ENCODE results near the gene MKLN1. TPM values are rescaled to one million over a fixed set of nuclear protein-coding genes. Genes with fewer than 3 reads are reported as not detected.

Gene MKLN1
- total and polyA plus RNA-seq, 2 donors: 14.4 to 28.9 TPM

DNA sequence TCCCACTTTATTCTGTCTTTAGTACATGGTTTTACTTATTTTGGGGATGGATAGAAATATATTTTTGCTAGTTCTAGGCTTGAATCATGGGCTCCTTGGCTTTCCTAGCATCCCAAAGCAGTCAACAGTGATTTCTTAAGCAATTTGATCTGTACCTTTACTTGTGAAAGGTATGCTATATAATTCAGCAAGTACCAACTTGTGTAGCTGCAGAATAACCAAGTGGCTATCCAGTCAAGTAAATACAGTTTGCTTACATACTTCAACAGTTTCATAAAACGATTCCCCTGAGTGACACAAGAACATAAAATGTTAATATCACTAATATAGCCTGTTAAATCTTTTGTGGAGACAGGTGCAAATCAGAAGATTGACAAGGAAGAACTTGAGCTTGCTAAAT, 161.5 kb downstream of the MKLN1 start:
- H3K27ac ChIP-seq (ENCODE audit: low read depth in 1 of 2, low read length in 1 of 2): no peak overlapping the region
- H3K9me3 ChIP-seq (ENCODE audit: control insufficient read depth in 2 of 2, insufficient read depth in 1 of 2, low read length in 1 of 2): no peaks in the 10 kb centered on the region
- peaks cover 5 to 14% of the 10 kb centered on the region in 2 donors for H3K36me3 ChIP-seq (ENCODE audit: control insufficient read depth in 2 of 2, insufficient read depth in 2 of 2, low read length in 1 of 2)
- DNase-seq (ENCODE audit: low read depth in 6 of 9, low spot score in 9 of 9): no peak
- 88% methylated on average over 1 of the region's 1 CpG for WGBS
- no peak overlapping the region for H3K4me3 ChIP-seq (ENCODE audit: low read length in 2 of 2)
- H3K4me1 ChIP-seq (ENCODE audit: control insufficient read depth in 2 of 2, insufficient read depth in 2 of 2, low read length in 2 of 2): no peaks in the 10 kb centered on the region
- no peaks in the 10 kb centered on the region for H3K27me3 ChIP-seq (ENCODE audit: control insufficient read depth in 2 of 2, insufficient read depth in 1 of 2, low read length in 1 of 2)

DNA sequence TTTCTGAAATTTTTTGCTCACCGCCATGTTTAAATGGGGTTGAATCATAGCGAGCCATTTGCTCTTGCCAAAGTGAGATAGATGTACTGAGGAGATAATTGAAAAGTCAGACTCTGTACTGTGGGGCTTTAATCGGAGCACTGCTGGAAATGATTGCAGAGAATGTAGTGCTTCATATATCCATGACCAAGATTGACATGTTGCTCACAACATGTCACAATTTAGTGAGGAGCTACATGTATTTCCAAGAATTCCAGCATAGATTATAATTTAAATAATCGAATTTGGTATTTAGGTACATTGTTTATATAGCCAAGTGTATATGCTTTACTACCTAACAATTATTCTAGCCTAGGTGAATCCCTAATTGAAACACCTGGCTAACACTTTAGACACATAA, 162.2 kb downstream of the MKLN1 start:
- H3K4me3 ChIP-seq (ENCODE audit: low read length in 2 of 2): no peak overlapping the region
- H3K27ac ChIP-seq (ENCODE audit: low read depth in 1 of 2, low read length in 1 of 2): no peak overlapping the region
- no peak for DNase-seq (ENCODE audit: low read depth in 6 of 9, low spot score in 9 of 9)
- H3K4me1 ChIP-seq (ENCODE audit: control insufficient read depth in 2 of 2, insufficient read depth in 2 of 2, low read length in 2 of 2): no peaks in the 10 kb centered on the region
- WGBS: over 99% methylated on average over 4 of the region's 4 CpGs
- H3K9me3 ChIP-seq (ENCODE audit: control insufficient read depth in 2 of 2, insufficient read depth in 1 of 2, low read length in 1 of 2): no peaks in the 10 kb centered on the region
- H3K36me3 ChIP-seq (ENCODE audit: control insufficient read depth in 2 of 2, insufficient read depth in 2 of 2, low read length in 1 of 2): peaks cover 5 to 14% of the 10 kb centered on the region in 2 donors
- no peaks in the 10 kb centered on the region for H3K27me3 ChIP-seq (ENCODE audit: control insufficient read depth in 2 of 2, insufficient read depth in 1 of 2, low read length in 1 of 2)

DNA sequence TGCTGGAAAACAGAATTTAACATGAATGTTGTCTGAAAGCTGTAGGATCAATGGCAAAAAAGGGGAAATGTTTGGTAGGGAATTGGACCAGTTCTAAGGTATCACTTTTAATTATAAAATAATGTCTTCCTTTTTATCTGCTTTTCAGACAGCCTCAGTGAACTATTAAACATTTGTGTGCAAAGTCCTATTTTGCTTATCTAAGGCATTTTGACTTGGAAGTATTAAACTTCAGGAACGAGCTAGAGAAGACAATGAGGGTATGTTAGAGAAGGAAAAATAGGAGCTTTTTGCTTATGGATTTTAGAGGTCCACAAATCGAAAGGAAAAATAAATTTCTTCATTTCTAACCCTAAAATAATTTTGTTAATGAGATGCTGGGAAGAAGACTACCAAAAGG, 165.4 kb downstream of the MKLN1 start:
- 97% methylated on average over 2 of the region's 2 CpGs for WGBS
- Histone ChIP-seq H3K4me1 (ENCODE audit: control insufficient read depth in 2 of 2, insufficient read depth in 2 of 2, low read length in 2 of 2) (no peaks in the 10 kb centered on the region), H3K9me3 (ENCODE audit: control insufficient read depth in 2 of 2, insufficient read depth in 1 of 2, low read length in 1 of 2) (no peaks in the 10 kb centered on the region), H3K4me3 (ENCODE audit: low read length in 2 of 2) (no peak overlapping the region), H3K27ac (ENCODE audit: low read depth in 1 of 2, low read length in 1 of 2) (no peak overlapping the region), H3K36me3 (ENCODE audit: control insufficient read depth in 2 of 2, insufficient read depth in 2 of 2, low read length in 1 of 2) (peaks cover 6 to 17% of the 10 kb centered on the region in 2 donors), H3K27me3 (ENCODE audit: control insufficient read depth in 2 of 2, insufficient read depth in 1 of 2, low read length in 1 of 2) (no peaks in the 10 kb centered on the region)
- DNase-seq (ENCODE audit: low read depth in 6 of 9, low spot score in 9 of 9): no peak

DNA sequence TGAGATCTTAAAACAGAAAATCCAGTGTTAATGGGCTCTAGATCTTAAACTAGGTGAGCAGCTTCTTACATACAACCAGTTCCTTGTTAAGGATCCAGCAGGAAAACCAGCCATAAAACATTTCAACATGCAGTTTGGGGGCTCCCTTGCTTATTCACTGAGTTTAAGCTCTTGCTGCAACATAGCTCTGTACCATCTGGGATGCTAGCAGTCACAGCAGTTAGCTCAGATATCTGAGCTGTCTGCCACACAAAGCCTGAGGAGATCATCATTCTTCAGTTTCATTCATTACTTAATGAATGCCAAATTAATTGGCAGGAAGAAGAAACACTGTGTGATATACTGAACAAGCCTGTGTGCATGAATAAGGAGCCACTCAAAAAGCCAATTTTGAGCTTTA, 165.9 kb downstream of the MKLN1 start:
- H3K36me3 ChIP-seq (ENCODE audit: control insufficient read depth in 2 of 2, insufficient read depth in 2 of 2, low read length in 1 of 2): peaks cover 6 to 19% of the 10 kb centered on the region in 2 donors
- DNase-seq (ENCODE audit: low read depth in 6 of 9, low spot score in 9 of 9): no peak
- no peaks in the 10 kb centered on the region for H3K9me3 ChIP-seq (ENCODE audit: control insufficient read depth in 2 of 2, insufficient read depth in 1 of 2, low read length in 1 of 2)

DNA sequence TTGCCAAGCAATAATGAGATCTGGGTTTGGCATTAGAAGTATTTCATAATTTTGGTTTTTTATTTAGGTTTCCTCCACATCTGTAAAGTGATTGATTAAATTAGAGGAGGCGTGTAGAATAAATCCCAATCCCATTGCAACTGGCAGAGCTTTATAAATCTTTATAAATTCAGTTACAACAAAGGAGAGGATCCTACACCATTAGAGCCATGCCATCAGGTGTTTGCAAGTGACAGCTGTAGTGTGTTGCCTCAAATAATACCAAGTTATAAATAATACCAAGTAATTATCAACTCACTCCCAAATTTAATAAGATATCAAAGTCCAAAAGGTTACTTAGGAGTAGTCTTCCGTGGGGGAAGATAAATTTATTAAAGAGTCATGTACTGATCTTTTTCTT, 166.5 kb downstream of the MKLN1 start:
- H3K4me3 ChIP-seq (ENCODE audit: low read length in 2 of 2): no peak overlapping the region
- DNase-seq (ENCODE audit: low read depth in 6 of 9, low spot score in 9 of 9): no peak
- no peaks in the 10 kb centered on the region for H3K4me1 ChIP-seq (ENCODE audit: control insufficient read depth in 2 of 2, insufficient read depth in 2 of 2, low read length in 2 of 2)
- WGBS: 98% methylated on average over 2 of the region's 2 CpGs
- no peaks in the 10 kb centered on the region for H3K9me3 ChIP-seq (ENCODE audit: control insufficient read depth in 2 of 2, insufficient read depth in 1 of 2, low read length in 1 of 2)
- peaks cover 6 to 20% of the 10 kb centered on the region in 2 donors for H3K36me3 ChIP-seq (ENCODE audit: control insufficient read depth in 2 of 2, insufficient read depth in 2 of 2, low read length in 1 of 2)
- no peak overlapping the region for H3K27ac ChIP-seq (ENCODE audit: low read depth in 1 of 2, low read length in 1 of 2)
- H3K27me3 ChIP-seq (ENCODE audit: control insufficient read depth in 2 of 2, insufficient read depth in 1 of 2, low read length in 1 of 2): no peaks in the 10 kb centered on the region

More for the DNA sequence above, 165.9 kb downstream of the MKLN1 start:
- Histone ChIP-seq H3K27ac (ENCODE audit: low read depth in 1 of 2, low read length in 1 of 2) (no peak overlapping the region), H3K4me3 (ENCODE audit: low read length in 2 of 2) (no peak overlapping the region), H3K4me1 (ENCODE audit: control insufficient read depth in 2 of 2, insufficient read depth in 2 of 2, low read length in 2 of 2) (no peaks in the 10 kb centered on the region), H3K27me3 (ENCODE audit: control insufficient read depth in 2 of 2, insufficient read depth in 1 of 2, low read length in 1 of 2) (no peaks in the 10 kb centered on the region)

DNA sequence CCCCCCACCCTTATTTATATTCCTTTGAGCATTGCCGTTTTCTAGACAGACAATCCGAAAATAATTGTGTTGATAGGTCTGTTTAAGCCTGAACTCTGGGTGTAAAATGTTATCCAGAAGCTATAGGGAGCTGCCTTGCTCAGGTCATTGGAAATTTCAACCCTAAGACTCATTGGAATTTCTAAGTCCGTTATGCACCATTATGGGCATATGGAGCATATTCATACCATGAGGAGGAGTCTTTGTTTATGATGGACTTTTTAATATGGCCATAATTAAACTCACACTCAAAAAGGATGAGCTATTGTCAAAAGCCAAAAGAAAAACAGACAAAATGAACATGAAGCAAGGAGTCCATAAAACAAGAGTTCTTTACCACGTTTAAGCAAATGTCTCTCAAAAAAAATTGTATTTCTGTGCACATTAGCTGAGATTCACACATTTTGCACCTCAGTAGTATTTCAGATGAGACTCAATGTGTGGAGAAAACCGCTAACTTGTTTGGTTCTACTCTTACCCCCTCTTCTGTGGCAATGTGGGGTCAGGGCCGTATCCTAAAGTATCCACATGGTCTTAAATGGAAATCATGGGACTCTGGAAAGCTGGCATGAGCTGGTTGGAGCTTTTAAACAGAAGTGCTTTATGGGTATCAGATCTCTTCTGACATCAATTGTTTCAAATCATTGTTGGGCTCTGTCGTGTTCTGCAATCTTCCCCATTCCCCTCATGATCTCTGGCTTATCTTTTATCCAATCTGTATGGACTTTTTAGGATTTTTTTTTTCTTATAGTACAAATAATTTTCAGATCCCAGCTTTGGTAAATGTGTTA, 168.2 kb downstream of the MKLN1 start:
- Histone ChIP-seq H3K4me3 (ENCODE audit: low read length in 2 of 2) (no peak overlapping the region), H3K9me3 (ENCODE audit: control insufficient read depth in 2 of 2, insufficient read depth in 1 of 2, low read length in 1 of 2) (no peaks in the 10 kb centered on the region), H3K4me1 (ENCODE audit: control insufficient read depth in 2 of 2, insufficient read depth in 2 of 2, low read length in 2 of 2) (no peaks in the 10 kb centered on the region), H3K27ac (ENCODE audit: low read depth in 1 of 2, low read length in 1 of 2) (no peak overlapping the region), H3K36me3 (ENCODE audit: control insufficient read depth in 2 of 2, insufficient read depth in 2 of 2, low read length in 1 of 2) (peaks cover 12 to 29% of the 10 kb centered on the region in 2 donors), H3K27me3 (ENCODE audit: control insufficient read depth in 2 of 2, insufficient read depth in 1 of 2, low read length in 1 of 2) (no peaks in the 10 kb centered on the region)
- DNase-seq (ENCODE audit: low read depth in 6 of 9, low spot score in 9 of 9): no peak
- 84% methylated on average over 7 of the region's 7 CpGs for WGBS

DNA sequence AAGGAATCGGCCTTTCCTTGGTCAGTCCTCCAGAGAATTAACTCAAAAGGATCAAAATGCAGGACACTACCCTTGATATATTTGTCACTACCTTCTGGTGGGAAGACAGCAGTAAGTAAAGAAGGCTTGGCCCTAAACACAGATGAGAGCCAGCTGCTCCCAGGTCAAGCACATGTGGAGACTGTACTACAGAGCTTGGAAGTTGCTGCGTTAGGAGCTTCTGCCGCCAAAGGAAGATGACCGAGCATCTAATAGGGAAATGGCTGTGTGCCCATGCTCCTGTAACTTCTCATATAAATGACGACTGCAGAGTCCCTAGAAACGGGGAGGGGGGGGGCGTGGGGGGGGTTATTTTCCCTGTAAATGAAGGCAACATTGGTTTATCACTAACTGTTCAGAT, 169.8 kb downstream of the MKLN1 start:
- Histone ChIP-seq H3K27ac (ENCODE audit: low read depth in 1 of 2, low read length in 1 of 2) (no peak overlapping the region), H3K4me3 (ENCODE audit: low read length in 2 of 2) (no peak overlapping the region), H3K4me1 (ENCODE audit: control insufficient read depth in 2 of 2, insufficient read depth in 2 of 2, low read length in 2 of 2) (peaks cover 0 to 10% of the 10 kb centered on the region in 2 donors), H3K27me3 (ENCODE audit: control insufficient read depth in 2 of 2, insufficient read depth in 1 of 2, low read length in 1 of 2) (no peaks in the 10 kb centered on the region), H3K9me3 (ENCODE audit: control insufficient read depth in 2 of 2, insufficient read depth in 1 of 2, low read length in 1 of 2) (no peaks in the 10 kb centered on the region), H3K36me3 (ENCODE audit: control insufficient read depth in 2 of 2, insufficient read depth in 2 of 2, low read length in 1 of 2) (peaks cover 12 to 29% of the 10 kb centered on the region in 2 donors)
- DNase-seq (ENCODE audit: low read depth in 6 of 9, low spot score in 9 of 9): no peak
- 93% methylated on average over 7 of the region's 7 CpGs for WGBS

DNA sequence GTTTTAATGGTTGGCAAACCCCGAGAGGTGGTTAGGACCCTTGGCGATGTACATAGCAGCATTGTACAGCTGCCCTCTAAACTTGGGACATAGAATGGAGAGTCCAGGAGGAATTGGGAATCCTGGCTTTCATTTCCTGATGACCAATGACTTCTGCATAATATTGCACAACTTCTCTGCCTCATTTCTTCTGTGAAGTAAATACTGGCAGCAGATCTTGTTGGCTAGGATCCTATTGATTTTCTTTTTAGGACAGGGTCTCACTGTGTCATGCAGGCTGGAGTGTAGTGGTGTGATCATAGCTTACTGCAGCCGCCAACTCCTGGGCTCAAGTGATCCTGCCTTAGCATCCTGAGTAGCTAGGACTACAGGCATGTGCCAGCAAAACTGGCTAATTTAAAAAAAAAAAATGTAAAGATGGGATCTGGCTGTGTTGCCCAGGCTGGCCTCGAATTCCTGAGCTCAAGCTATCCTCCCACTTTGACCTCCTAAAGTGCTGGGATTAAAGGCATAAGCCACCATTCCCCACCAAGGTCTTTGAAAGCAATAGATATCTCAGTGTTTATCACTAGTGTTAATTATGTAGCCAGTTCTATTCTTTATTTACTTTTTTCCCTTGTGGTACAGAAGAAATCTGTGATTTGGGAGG, 170.7 kb downstream of the MKLN1 start:
- Histone ChIP-seq H3K36me3 (ENCODE audit: control insufficient read depth in 2 of 2, insufficient read depth in 2 of 2, low read length in 1 of 2) (peaks cover 12 to 29% of the 10 kb centered on the region in 2 donors), H3K4me1 (ENCODE audit: control insufficient read depth in 2 of 2, insufficient read depth in 2 of 2, low read length in 2 of 2) (peaks cover 0 to 13% of the 10 kb centered on the region in 2 donors), H3K4me3 (ENCODE audit: low read length in 2 of 2) (no peak overlapping the region), H3K27ac (ENCODE audit: low read depth in 1 of 2, low read length in 1 of 2) (no peak overlapping the region), H3K9me3 (ENCODE audit: control insufficient read depth in 2 of 2, insufficient read depth in 1 of 2, low read length in 1 of 2) (no peaks in the 10 kb centered on the region), H3K27me3 (ENCODE audit: control insufficient read depth in 2 of 2, insufficient read depth in 1 of 2, low read length in 1 of 2) (no peaks in the 10 kb centered on the region)
- WGBS: 99% methylated on average over 4 of the region's 4 CpGs
- no peak for DNase-seq (ENCODE audit: low read depth in 6 of 9, low spot score in 9 of 9)

DNA sequence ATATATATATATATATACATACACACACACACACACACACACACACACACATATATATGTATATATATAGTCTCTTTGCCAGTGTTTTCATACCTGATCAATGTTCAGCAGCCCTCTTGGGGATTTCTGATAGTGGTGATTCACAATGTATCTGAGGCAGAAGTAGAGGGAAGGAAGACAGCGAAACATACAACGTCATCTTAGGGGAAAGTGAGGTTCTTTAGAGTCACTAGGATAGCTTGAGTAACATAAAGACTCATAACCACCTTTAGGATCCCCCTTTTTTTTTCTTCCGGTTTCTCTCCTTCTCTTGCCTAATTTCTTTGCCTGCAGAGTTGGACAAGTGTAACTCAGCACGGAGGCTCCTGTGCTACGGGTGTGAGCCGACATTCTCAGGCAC, 172.1 kb downstream of the MKLN1 start:
- WGBS: 95% methylated on average over 6 of the region's 6 CpGs
- H3K27me3 ChIP-seq (ENCODE audit: control insufficient read depth in 2 of 2, insufficient read depth in 1 of 2, low read length in 1 of 2): no peaks in the 10 kb centered on the region
- H3K36me3 ChIP-seq (ENCODE audit: control insufficient read depth in 2 of 2, insufficient read depth in 2 of 2, low read length in 1 of 2): peaks cover 12 to 29% of the 10 kb centered on the region in 2 donors
- no peak for DNase-seq (ENCODE audit: low read depth in 6 of 9, low spot score in 9 of 9)
- no peak overlapping the region for H3K27ac ChIP-seq (ENCODE audit: low read depth in 1 of 2, low read length in 1 of 2)
- no peaks in the 10 kb centered on the region for H3K9me3 ChIP-seq (ENCODE audit: control insufficient read depth in 2 of 2, insufficient read depth in 1 of 2, low read length in 1 of 2)
- no peak overlapping the region for H3K4me3 ChIP-seq (ENCODE audit: low read length in 2 of 2)
- peaks cover 0 to 13% of the 10 kb centered on the region in 2 donors for H3K4me1 ChIP-seq (ENCODE audit: control insufficient read depth in 2 of 2, insufficient read depth in 2 of 2, low read length in 2 of 2)

Data from thymus (tissue), 11 donors.